ENCODE results near the gene TNRC6C.

Gene TNRC6C

DNA sequence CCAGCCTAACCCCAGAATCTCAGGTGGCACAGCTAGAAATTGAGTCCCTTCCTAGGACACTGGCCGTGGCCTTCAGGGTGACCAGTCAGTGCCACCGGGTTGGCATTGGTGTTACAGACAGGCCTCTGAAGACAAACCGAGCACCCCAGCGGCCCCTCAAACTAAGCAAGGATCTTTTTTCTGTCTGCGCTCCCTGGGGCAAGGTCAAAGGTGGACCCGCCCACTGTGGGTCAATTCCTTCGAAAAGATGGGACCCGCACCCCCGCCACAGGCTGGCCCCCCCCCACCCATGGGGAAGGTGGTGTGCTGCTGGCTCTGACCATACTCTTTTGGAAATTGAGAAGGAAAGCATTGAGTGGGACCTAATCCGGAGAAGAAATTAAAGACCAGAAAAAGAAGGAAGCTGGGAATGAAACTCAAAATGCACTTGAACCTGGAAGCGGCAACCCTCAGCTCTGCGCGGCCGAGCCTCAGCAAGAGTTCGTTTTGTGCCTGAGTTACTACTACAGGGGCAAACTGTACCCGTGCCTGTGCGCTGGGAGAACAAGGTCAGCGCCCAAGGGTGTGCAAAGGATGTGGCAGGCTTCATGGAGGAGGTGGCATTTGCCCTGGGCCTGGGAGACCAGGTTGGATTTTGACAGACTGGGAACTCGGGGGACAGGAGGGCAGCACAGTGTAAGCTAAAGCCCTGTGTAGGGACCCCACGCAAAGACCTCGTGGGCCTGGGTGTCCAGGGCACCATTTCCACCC lies 149.6 kb downstream of the TNRC6C start:
- 91 to 95% methylated on average over 21 of the region's 21 CpGs for WGBS, 2 experiments
- H3K36me3 ChIP-seq (ENCODE audit: control insufficient read depth, insufficient read depth, low read length) = peaks cover 16% of the 10 kb centered on the region

DNA sequence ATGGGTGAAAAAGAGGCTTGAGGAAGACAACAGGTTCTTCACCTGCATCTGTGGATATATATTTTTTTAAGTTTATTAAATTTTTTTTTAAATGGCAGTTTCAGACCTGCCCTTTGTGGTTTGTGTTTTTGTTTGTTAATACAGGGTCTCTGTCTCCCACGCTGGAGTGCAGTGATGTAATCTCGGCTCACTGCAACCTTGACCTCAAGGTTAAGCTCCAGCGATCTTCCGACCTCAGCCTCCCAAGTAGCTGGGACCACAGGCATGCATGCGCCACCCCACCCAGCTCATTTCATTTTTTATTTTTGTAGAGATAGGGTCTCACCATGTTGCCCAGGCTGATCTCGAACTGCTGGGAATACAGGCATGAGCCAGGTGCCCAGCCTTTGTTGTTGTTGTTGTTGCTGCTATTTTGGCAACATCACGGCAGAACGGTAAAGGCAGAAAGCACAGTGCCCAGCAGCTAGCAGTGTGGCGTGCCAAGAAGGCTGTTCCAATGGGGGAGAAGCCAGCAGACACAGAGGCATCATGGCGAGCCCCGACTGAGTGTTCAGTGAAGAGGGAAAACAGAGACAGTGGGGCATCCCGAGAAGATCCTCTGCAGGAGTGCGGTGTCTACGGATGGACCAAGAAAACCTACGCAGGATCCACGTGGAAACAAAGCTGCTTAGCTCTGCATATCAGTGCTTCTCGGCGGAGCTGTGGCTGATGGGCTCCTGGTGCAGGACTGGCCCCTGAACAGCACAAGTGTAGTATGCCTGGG lies 150.4 kb downstream of the TNRC6C start:
- H3K9me3 ChIP-seq (ENCODE audit: control insufficient read depth, low read length) = no peaks in the 10 kb centered on the region
- WGBS, 2 experiments = 93 to 95% methylated on average over 18 of the region's 18 CpGs
- H3K4me3 ChIP-seq (ENCODE audit: insufficient read depth, low read depth, low read length) = no peak overlapping the region
- H3K27ac ChIP-seq (ENCODE audit: insufficient read depth, low read depth, low read length, poor library complexity, severe bottlenecking) = no peak overlapping the region
- no peaks in the 10 kb centered on the region for H3K27me3 ChIP-seq (ENCODE audit: control insufficient read depth, insufficient read depth, low read length, poor library complexity, severe bottlenecking)
- H3K4me1 ChIP-seq (ENCODE audit: control insufficient read depth, insufficient read depth, low read length) = no peaks in the 10 kb centered on the region
- H3K36me3 ChIP-seq (ENCODE audit: control insufficient read depth, insufficient read depth, low read length) = peaks cover 8% of the 10 kb centered on the region

More for the DNA sequence above, 149.6 kb downstream of the TNRC6C start:
- H3K9me3 ChIP-seq (ENCODE audit: control insufficient read depth, low read length) = no peaks in the 10 kb centered on the region
- H3K27me3 ChIP-seq (ENCODE audit: control insufficient read depth, insufficient read depth, low read length, poor library complexity, severe bottlenecking) = no peaks in the 10 kb centered on the region
- H3K27ac ChIP-seq (ENCODE audit: insufficient read depth, low read depth, low read length, poor library complexity, severe bottlenecking) = no peak overlapping the region
- no peaks in the 10 kb centered on the region for H3K4me1 ChIP-seq (ENCODE audit: control insufficient read depth, insufficient read depth, low read length)
- H3K4me3 ChIP-seq (ENCODE audit: insufficient read depth, low read depth, low read length) = no peak overlapping the region

DNA sequence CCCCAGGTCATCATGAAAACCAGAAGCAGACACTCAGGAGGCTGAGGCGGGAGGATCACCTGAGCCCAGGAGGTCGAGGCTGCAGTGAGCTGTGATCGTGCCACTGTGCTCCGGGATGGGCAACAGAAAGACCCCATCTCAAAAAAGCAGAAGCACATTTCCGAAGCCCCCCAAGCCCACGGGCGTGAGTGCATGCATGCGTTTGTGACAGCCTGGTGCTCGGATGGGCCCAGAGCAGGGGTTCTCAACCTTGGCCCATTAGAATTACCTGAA lies 150.9 kb downstream of the TNRC6C start:
- Histone ChIP-seq H3K27me3 (ENCODE audit: control insufficient read depth, insufficient read depth, low read length, poor library complexity, severe bottlenecking) (no peaks in the 10 kb centered on the region), H3K36me3 (ENCODE audit: control insufficient read depth, insufficient read depth, low read length) (peaks cover 3% of the 10 kb centered on the region), H3K9me3 (ENCODE audit: control insufficient read depth, low read length) (no peaks in the 10 kb centered on the region), H3K4me1 (ENCODE audit: control insufficient read depth, insufficient read depth, low read length) (no peaks in the 10 kb centered on the region), H3K4me3 (ENCODE audit: insufficient read depth, low read depth, low read length) (no peak overlapping the region), H3K27ac (ENCODE audit: insufficient read depth, low read depth, low read length, poor library complexity, severe bottlenecking) (no peak overlapping the region)
- WGBS, 2 experiments = 93 to 94% methylated on average over 9 of the region's 9 CpGs

DNA sequence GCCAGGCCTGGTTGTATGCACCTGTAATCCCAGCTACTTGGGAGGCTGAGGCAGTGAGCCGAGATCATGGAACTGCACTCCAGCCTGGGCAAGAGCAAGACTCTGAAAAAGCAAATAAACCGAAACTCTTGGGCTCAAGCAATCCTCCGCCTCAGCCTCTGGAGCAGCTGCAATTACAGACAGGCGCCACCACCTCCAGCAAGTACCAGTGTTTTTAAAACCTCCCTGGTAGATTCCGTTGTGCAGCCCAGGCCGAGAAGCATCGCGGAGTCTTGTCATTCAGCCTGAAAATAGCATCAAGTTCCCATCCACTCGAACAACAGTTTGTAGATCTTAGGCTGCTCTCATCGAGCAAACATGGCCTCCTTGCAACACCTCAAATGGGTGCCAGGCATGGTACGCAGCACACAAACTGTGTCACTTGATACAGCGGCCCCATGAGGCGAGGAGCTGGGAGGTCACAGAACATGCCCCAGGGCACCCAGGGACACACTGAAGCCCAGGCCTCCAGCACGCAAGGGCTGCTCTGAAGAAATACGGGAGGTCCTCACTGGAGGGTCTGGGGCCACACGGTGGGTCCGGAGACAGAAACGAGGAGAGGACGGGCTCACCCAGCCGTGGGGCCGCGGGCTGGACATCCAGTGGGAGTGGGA lies 152.0 kb downstream of the TNRC6C start:
- Histone ChIP-seq H3K4me3 (ENCODE audit: insufficient read depth, low read depth, low read length) (no peak overlapping the region), H3K36me3 (ENCODE audit: control insufficient read depth, insufficient read depth, low read length) (no peaks in the 10 kb centered on the region), H3K4me1 (ENCODE audit: control insufficient read depth, insufficient read depth, low read length) (no peaks in the 10 kb centered on the region), H3K9me3 (ENCODE audit: control insufficient read depth, low read length) (no peaks in the 10 kb centered on the region), H3K27ac (ENCODE audit: insufficient read depth, low read depth, low read length, poor library complexity, severe bottlenecking) (no peak overlapping the region), H3K27me3 (ENCODE audit: control insufficient read depth, insufficient read depth, low read length, poor library complexity, severe bottlenecking) (no peaks in the 10 kb centered on the region)
- WGBS, 2 experiments = 94 to 95% methylated on average over 22 of the region's 22 CpGs

DNA sequence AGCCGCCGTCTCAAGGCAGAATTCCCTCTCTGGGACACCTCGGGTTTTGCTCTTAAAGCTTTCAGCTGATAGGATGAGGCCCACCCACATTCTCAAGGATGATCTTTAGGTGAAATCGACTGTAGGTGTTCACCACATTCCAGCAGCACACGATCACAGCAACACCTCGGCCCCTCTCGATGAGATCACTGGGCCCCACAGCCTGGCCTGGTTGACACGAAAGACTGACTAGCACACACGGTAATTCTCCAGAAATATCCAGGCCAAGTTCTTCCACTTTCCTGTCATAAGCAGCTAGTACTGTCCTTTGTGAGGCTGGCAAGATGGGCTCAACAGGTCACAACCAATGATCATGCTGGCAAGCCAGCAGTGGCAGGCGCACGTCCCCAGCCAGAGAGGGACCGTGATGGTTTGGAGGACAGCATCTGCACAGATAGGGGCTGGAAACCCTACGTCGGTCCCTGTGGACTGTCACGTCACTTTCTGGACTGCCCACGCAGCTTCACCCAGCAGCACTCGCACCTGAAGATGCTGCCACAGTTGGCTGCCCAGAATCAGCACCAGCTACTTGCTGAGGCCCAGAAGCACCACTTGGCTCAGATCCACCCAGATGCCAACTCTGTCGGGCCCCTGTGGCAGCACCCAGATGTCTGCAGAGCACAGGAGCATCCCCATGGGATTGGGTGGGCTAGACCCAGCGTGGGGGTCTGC lies 152.7 kb downstream of the TNRC6C start:
- Histone ChIP-seq H3K36me3 (ENCODE audit: control insufficient read depth, insufficient read depth, low read length) (no peaks in the 10 kb centered on the region), H3K27me3 (ENCODE audit: control insufficient read depth, insufficient read depth, low read length, poor library complexity, severe bottlenecking) (no peaks in the 10 kb centered on the region), H3K4me3 (ENCODE audit: insufficient read depth, low read depth, low read length) (no peak overlapping the region), H3K27ac (ENCODE audit: insufficient read depth, low read depth, low read length, poor library complexity, severe bottlenecking) (no peak overlapping the region), H3K4me1 (ENCODE audit: control insufficient read depth, insufficient read depth, low read length) (no peaks in the 10 kb centered on the region), H3K9me3 (ENCODE audit: control insufficient read depth, low read length) (no peaks in the 10 kb centered on the region)
- 94 to 95% methylated on average over 19 of the region's 19 CpGs for WGBS, 2 experiments

DNA sequence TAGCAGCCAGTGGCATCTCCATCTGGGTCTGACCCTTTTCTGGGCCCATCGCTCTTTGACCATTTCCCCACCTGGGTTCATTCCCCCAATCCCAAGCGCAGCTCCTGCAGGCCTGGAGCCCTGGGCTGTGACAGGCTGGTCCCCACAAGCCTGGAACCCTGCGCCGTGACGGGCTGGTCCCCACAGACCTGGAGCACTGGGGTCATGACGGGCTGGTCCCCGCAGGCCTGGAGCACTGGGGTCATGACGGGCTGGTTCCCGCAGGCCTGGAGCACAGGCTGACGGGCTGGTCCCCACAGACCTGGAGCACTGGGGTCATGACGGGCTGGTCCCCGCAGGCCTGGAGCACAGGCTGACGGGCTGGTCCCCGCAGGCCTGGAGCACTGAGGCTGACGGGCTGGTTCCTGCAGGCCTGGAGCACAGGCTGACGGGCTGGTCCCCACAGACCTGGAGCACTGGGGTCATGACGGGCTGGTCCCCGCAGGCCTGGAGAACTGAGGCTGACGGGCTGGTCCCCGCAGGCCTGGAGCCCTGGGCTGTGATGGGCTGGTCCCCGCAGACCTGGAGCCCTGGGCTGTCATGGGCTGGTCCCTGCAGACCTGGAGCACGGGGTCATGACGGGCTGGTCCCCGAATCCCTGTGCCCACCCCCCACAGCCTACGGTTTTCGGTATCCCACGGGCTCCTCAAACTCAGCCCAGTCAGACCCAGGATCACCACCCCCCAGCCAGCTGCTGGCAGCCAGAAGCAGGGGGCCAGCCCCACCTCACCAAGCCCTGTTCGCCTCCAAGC lies 153.4 kb downstream of the TNRC6C start:
- no peaks in the 10 kb centered on the region for H3K4me1 ChIP-seq (ENCODE audit: control insufficient read depth, insufficient read depth, low read length)
- 94 to 95% methylated on average over 28 of the region's 28 CpGs for WGBS, 2 experiments
- no peaks in the 10 kb centered on the region for H3K36me3 ChIP-seq (ENCODE audit: control insufficient read depth, insufficient read depth, low read length)
- no peak overlapping the region for H3K4me3 ChIP-seq (ENCODE audit: insufficient read depth, low read depth, low read length)
- H3K9me3 ChIP-seq (ENCODE audit: control insufficient read depth, low read length) = no peaks in the 10 kb centered on the region
- no peaks in the 10 kb centered on the region for H3K27me3 ChIP-seq (ENCODE audit: control insufficient read depth, insufficient read depth, low read length, poor library complexity, severe bottlenecking)
- H3K27ac ChIP-seq (ENCODE audit: insufficient read depth, low read depth, low read length, poor library complexity, severe bottlenecking) = no peak overlapping the region

DNA sequence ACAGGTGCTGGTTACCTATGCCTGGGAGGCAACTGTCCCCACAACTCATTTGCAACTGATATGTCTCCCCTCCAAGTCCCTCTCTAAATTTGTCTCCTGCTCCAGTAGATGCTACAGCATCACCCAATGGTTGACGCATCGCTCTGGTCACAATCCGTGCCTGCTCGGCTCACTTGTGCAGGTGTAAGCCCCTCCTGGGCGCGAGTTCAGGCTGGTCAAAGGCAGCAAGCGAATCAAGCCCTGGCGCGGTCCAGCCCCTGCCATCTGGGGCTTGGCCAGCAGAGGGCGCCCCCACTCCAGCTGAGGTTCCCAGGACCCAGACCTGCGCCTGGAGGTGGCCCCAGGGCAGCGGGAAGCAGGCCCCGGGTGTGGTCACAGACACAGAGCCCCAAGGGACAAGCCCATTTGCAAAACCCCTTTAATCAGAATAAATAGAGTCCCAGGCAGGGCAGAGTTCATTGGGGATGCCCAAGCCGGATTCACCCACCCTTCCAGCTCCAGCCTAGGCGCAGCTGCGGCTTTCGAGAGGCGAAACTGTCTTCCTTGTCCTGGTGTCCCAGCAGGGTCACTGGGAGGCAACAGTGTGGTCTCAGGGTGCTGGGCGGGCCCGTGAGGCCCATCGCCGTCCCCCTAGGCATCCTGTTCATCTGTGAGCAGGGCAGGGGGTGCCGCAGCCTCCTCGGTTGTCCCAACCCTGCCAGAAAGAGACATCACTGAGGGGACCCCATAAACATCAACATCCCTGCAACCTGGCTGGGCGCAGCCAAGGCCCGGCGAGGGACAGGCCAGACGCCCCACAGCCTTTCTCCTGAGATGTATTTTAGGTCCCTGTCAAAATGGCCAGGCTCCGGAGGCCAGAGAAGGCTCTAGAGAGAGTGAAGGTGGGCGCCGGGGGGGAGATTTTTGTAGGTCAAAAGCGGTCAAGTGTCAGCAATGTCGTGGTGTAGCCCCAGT lies 154.3 kb downstream of the TNRC6C start:
- Histone ChIP-seq H3K9me3 (ENCODE audit: control insufficient read depth, low read length) (no peaks in the 10 kb centered on the region), H3K4me1 (ENCODE audit: control insufficient read depth, insufficient read depth, low read length) (no peaks in the 10 kb centered on the region), H3K27me3 (ENCODE audit: control insufficient read depth, insufficient read depth, low read length, poor library complexity, severe bottlenecking) (no peaks in the 10 kb centered on the region), H3K27ac (ENCODE audit: insufficient read depth, low read depth, low read length, poor library complexity, severe bottlenecking) (no peak overlapping the region), H3K36me3 (ENCODE audit: control insufficient read depth, insufficient read depth, low read length) (no peaks in the 10 kb centered on the region), H3K4me3 (ENCODE audit: insufficient read depth, low read depth, low read length) (no peak overlapping the region)
- 66 to 67% methylated on average over 33 of the region's 33 CpGs for WGBS, 2 experiments

DNA sequence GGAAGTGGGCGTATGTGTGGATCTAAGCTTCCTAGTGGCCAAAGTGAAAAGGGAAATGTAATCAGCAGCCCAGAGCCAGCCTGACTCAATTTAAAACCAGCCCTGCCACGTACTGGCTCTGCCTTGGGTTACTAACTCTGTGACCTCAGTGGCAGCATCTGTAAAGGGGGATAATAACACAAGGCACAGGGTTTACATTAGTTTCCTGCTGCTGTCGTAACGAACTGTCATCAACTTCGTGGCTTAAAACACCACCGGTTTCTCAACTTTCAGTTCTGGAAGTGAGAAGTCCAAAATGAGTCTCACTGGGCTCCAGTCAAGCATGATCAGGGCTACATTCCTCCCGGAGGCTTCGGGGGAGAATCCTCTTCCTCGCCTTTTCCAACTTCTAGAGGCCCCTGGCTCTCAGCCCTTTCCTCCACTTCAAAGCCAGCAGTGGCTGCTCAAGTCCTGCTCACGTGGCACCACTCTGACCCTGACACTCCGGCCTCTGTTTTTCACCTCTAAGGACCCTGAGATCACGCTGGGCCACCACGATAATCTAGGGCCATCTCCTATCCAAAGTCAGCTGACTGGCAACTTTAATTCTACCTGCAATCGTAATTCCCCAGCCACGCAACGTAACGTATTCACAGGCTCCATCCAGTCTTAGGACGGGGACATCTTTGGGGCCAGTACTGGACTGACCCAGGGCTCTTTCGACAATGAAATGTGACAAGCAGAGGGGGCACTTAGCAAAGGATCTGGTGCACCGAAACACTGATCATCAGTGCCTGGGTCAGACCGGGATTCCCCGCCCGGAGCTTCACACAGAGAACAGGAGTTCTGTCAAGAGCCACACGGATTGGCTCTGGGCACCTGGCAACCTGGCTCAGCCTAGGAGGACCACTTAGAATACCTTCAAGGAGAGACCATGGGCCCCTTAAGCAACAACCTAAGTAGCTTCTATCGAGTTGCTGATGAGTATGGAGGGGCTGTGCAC lies 155.6 kb downstream of the TNRC6C start:
- Histone ChIP-seq H3K4me3 (ENCODE audit: insufficient read depth, low read depth, low read length) (no peak overlapping the region), H3K27me3 (ENCODE audit: control insufficient read depth, insufficient read depth, low read length, poor library complexity, severe bottlenecking) (no peaks in the 10 kb centered on the region), H3K27ac (ENCODE audit: insufficient read depth, low read depth, low read length, poor library complexity, severe bottlenecking) (no peak overlapping the region), H3K4me1 (ENCODE audit: control insufficient read depth, insufficient read depth, low read length) (no peaks in the 10 kb centered on the region), H3K36me3 (ENCODE audit: control insufficient read depth, insufficient read depth, low read length) (no peaks in the 10 kb centered on the region), H3K9me3 (ENCODE audit: control insufficient read depth, low read length) (no peaks in the 10 kb centered on the region)
- WGBS, 2 experiments = 93 to 95% methylated on average over 25 of the region's 25 CpGs
